Midbrain (tissue), 1 donor: ENCODE results near the gene MAP2K2.

Experiments
- DNase-seq: peaks from one replicate; lab custom pipeline; 2025; lab: John Stamatoyannopoulos, UW

MAP2K2 gene

DNA sequence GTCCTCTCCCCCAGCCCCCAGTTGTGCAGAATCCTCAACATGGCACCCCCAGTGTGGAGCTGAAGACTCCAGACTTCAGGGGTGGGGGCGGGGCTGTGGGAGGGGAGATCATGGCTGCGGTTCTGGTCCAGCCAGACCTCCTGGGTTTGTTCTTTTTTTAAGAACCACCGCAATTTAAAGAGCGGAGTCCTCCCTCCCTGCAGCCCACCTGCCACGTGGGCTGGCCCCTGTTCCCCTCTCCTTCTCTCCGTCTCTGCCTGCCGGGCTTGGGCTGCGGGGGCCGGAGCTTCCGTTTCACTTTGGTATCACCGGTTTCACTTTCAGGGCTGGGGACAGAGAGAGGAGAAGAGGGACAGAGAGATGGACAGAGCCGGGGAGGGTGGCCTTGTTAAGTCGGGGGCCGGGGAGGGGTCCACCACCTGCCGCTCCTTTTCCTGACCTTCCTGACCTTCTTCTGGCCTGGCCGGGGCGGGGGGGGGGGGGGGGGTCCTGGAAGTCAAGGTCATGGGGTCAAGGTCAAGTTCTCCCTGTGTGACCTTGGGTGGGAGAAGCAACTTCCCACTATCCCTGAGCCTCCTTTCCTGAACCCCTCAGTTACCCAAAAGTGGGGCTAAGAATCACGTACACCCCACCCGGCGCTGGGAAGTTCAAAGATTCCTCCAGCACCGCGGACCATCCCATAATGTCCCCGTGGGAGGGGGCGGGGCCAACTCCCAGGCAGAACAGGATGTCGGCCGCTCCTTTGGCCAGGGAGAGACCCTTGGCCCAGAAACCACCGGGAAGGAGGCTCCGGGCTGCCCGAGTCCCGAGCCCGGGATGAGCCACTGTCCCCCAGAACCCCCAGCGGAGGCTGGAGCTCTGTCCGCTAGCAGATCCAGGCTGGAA, 45.9 kb downstream of the MAP2K2 start:
- DNase-seq, result no peak

DNA sequence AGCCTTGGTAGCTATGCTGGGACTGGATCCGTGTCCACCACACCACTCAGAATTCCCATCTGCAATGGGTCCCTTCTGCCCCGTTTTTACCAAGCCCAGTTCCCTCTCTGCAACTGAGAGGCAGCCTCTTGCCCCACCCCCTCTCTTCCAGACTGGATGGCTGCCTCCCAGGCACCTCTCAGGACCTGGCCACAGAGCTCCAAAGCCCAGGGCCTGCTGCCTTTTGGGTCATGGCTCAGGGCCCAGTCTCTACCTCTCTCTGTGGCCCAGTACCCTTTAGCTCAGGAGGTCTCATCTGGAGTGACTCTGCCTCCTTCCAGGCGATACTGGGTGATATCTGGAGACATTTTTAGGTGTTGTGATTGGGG, 46.9 kb downstream of the MAP2K2 start:
- DNase-seq, result no peak

DNA sequence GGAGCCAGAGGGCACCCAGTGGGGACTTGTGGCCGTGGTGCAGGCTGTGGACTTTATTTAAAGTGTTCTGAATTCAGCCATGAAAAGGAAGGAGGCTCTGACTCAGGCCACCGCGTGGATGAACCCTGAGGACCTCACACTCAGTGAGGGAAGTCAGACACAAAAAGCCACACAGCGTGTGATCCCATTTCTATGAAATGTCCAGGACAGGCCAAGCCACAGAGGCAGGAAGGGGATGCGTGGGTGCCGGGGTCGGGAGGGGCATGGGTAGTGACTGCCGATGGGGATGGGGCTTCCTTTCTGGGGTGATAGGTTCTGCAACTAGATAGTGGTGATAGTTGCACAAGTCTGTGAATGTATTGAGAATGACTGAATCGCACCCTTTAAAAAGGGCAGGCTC, 48.5 kb downstream of the MAP2K2 start:
- DNase-seq, result no peak

DNA sequence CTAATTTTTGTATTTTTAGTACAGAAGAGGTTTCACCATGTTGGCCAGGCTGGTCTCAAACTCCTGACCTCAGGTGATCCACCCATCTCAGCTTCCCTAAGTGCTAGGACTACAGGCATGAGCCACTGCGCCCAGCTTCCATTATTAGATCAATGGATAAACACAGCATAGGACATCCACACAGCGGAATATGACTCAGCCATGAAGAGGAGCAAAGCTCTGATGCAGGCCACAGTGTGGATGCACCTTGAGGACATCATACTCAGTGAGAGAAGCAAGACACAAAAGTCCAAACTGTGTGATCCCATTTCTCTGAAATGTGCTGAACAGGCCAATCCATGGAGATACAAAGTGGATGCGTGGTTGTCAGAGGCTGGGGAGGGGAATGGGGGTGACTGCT, 52.3 kb downstream of the MAP2K2 start:
- DNase-seq, result no peak

DNA sequence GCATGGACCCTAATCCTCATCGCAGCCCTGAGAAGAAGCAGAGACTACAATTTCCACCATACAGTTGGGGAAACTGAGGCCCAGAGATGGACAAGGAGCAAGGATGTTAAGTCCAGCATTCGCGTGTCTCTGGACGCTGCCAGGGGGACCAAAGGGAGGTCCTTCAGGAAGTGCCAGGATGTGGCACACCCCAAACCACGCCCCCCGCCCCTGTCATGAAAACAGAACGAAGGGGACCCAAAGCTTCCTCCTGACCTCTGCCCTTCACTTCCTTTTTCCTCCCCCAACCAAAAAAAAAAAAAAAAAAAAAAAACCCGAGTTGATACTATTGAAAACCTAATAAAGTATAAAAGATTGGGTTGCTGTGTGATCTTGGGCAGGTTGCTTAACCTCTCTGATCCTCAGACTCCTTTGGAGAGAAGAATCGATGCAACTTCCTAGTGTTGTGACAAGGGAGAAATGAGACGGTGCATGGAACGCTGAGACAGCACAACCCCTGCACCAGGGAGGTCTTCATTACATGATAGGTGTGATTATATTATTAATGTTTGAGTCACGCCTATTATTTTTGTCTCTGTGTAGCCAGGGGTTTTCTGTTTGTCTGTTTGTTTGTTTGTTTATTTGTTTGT, 54.5 kb downstream of the MAP2K2 start:
- DNase-seq, result no peak

DNA sequence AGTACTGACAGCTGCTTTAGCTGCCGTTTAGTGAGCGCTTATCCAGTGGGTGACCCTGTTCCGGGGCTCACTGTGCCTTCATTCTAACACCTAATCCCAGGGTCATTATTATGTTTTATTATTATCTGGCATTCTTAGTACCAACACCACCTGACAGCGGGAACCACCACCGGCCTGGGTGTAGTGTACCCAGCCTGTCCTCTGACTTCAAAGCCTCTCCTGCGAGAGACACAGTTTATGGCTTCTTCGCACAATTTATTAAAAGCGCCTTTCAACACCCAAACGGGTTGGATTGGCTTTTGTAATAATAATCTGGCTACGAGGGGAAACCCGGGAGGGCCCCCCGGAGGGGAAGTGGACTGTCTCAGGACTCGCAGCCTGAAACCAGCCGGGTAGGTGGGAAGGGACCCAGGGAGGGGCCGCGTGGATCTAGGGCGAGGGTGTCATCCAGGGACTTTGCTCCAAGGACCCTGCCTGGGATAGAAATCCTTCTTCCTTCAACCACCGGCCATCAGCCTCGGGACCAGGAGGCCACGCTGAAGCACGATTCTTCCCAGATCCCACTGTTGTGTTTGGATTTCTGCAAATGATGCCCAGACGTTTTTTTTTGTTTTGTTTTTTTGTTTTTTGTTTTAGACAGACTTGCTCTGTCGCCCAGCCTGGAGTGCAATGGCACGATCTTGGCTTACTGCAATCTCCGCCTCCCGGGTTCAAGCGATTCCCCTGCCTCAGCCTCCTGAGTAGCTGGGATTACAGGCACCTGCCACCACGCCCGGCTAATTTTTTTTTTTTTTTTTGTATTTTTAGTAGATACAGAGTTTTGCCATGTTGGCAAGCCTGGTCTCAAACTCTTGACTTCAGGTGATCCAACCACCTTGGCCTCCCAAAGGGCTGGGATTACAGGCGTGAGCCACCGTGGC, 55.6 kb downstream of the MAP2K2 start:
- no peak for DNase-seq

DNA sequence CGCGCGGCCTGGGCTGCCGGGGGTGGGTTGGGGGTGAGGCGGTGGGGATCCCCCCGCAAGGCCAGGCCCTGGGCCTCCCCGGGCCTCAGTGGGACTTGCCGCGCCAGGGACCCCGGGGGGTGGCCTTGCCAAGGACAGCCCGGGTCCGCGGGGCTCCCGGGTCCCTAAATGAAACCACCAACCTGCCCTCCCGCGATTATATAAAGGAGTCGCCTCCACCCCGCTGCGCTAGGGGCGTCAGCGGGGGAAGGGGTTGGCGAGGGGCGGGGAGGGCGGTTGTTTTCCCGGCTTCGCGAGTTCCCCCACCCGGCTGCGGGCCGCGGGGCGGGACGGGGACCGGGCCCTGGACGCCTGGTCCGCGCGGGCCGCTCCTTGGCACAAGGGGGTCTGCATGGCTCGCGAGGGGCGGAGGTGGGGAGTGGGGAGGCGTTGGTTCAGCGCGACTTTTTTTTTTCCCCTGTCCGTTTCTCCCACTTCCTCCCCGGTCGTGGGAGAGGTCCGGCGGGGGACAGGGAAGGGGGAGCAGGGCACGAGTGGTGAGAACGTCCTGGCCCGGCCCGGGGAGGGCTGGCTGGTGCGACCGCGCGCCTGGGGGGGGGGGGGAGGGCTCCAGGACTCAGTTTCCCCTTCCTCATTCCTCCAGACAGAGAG, 56.4 kb downstream of the MAP2K2 start:
- peak; percentile 23 for DNase-seq

DNA sequence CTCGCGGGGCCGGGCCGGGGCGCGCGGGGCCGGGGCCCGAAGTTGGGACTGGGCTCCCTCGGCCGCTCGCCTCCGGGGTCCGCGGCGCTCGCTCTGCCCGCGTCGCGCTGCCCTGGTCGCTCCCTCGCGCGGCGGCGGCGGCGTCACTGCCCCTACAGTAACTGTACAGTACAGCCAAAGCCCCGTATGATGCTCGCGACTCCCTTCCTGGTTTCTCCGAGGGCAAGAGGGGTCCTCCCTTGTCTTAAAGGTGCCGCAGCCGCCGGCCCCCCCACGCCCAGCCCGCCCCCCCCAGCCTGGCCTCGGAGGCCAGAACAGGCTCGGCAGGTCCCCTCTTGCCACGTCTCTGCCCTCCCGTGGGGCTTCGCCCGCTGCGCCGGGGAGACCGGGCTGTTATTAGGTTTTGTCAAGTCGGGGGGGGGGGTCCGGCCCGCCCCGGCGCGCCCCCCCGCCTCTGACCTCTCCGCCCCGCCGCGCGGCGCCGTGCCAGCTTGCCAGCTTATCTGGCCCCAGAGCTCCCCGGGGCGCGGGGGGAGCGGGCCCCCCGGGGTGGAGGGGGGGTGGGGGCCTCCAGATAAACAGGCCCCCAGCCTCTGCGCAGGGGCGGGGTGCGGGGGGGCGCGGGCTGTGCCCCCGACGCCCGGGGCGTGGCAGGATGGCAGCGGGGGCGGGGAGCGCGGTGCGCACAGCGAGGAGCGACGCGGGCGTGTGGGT, 57.1 kb downstream of the MAP2K2 start, which contains the start of gene ZBTB7A:
ZBTB7A (minus strand) TSS at position 218 of the 714 bp plus-strand sequence. CDS start 11,667 bp downstream, outside the sequence.
- DNase-seq, result peak; percentile 69

DNA sequence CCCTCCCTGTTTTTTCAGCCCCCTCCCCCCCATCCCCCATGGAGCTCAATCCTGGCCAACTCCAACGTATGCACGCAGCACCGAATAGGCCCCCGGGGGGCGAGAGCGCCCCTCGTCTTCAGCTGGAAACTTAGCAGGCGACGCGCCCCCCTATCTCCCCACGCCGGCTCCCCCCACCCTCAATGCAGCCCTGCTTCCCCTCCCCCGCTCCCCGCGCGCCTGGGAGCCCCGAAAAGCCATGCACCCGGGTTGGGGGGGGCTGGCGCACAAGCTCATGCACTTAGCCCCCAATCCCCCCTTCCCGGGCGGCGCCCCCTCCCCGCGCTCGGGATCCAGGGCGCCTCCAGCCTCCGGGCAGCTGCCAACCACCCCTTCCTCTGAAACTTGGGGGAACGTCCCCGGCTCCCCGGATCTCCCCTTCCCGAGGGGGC, 57.7 kb downstream of the MAP2K2 start:
- peak; percentile 72 for DNase-seq

DNA sequence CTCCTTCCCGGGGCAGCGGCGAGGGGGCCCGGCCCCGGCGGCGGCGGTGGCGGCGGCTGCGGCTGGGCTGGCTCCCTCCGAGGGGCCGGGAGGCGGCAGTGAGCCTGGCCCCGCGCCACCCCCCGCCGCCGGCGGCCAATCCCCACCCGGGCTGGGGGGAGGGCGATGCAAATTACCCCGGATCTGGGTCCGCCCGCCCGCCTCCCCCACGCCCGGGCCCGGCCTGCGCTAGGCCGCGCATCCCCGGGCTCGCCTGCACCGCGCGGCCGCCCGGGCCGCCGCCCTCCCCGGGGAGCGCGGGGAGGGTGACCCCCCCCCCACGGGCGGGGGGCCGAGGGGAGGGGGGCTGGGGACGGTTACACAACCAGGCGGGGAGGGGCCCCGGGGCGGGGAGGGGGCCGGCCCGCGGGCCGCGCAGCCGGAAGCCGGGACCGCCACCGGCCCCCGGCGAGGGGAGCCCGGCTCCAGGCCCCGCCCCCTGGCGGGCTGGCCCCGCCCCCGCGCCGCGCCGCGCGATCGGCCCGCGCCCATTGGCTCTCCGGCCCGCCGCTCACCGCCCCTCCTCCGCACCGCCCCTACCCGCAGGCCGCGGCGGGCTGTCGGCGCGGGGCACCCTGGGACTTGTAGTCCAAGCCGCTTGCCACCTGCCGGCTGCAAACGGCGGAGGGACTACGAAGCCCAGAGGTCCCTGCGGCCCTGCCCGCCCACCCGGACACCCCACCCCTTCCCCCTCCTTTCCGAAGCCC, 58.3 kb downstream of the MAP2K2 start:
- peak; percentile 94 for DNase-seq

DNA sequence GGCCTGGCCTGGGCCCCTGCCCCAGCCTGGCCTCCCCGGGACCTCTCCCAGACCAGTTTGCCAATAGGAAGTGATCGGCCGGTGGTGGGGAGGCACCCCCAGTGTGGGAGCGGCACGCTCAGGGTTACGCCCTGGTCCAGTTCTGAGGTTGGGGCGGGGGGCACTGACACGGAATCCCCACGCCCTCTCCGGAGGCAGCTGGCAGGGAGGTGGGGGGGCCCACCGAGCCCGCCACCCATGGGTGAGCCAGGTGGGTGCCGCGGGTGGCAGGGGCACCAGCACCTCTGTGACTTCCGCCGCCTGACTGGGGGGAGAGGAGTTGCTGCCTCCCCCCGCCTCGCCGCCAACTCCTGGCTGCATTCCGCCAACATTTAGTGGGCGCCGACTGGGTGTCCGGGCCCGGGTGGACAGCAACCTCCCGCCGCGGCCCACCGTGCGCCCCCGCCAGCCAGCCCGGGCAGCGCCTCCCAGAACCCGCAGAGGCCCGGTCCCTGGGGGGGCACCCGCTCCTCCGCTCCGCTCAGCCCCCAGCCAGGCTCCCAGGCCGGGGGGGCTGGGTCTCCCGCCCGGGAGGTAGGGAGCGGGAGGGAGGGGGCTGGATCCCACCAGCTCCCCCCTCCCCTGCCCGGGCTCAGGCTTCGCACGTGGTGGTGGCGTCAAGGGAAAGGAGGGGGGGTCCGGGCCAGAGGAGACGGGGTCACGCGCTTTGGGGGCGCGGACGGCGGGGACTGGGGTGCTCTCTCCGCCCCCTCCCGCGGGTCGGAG, 59.2 kb downstream of the MAP2K2 start:
- peak; percentile 67 for DNase-seq

DNA sequence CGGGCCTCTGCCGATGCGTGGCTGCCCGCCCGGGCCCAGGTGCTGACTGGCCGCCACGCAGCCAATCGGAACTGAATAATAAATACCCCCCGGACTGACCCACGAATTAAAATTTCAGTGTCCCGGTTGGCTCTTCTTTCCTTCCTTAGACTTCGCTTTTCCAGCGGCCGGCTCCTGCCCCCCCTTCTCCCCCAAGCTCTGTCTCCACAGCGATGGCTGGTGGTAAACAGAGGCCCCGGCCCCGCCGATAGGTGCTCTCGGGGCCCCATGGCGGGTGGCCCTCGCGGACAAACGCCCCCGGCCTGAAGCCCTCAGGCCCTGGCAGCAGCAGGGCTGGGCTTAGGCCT, 59.8 kb downstream of the MAP2K2 start:
- DNase-seq, result no peak

DNA sequence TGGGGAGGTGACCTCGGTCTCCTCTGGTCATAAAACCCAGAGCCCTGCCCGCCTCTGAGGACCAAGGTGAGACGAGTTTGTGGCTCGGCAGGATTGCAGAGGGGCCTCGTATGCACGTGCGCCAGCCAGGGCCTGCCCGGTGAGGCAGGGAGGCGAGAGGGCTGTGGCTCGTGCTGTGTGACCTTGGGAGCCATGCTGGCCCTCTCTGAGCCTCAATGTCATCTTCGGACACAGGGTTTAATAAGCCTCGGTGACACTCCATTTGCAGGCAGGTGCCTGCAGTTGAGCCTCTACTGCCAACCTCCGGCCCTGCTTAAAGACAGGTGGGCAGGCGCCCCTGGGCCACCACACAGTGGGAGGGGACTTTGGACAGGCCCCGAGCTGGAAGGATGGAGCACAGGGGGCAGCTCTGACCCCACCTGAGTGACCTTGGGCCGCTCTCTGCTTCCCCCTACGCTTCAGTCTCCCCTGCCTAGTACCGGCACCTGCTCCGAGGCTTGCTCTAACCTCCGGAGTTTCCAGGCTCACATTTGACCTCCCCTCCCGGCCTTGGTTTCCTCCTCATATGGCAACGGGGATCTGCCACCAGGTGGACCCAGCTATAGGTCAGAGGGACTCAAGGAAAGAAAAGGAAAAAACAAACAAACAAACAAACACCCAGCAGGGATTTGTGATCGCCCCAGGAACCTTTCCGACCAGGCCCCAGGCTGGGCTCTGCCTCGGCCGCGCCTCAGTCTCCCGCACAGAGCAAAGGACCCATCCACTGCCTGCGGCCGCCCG, 60.4 kb downstream of the MAP2K2 start:
- no peak for DNase-seq

DNA sequence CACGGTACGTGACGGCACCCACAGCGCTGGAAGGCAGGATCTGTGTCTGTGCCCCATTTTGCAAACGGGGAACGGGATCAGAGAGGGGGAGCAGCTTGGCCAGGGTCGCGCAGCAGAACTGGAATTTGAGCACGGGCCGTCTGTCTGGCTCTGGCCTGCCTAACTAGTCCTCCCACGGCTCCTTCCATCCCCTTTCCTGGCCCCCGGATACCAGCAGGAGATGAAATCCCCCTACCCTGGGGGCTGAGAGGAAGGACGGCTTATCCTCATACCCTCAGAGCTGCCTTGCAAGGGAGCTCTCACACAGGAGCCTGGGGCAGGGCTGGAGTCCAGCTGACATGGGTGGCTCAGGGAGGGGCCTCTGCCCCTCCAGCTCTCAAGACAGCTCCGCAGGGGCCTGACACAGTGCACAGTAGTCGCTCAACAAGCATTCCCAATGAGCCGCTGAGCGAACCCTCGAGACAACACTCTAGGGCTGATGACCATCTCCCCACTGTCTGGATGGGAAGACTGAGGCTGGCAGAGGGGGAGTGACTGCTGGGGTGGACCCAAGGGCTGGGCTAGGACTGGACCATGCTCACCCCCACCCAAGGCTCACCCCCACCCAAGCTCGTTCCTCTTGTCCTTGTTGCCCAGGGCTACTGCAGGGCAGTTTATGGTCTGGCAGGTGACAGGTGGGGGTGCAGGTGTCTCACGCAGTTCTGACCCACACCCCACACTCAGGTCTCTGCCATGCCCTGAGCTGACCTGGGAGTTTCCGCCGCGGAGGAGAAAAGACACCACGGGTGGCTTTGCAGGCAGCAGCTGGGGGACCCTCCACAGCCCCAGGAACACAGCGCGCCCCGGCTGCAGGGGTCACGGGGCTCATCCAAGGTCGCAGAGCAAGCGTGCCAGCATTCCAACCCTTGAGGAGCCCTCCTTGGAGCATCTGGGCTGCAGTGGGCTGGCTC, 61.2 kb downstream of the MAP2K2 start:
- no peak for DNase-seq

DNA sequence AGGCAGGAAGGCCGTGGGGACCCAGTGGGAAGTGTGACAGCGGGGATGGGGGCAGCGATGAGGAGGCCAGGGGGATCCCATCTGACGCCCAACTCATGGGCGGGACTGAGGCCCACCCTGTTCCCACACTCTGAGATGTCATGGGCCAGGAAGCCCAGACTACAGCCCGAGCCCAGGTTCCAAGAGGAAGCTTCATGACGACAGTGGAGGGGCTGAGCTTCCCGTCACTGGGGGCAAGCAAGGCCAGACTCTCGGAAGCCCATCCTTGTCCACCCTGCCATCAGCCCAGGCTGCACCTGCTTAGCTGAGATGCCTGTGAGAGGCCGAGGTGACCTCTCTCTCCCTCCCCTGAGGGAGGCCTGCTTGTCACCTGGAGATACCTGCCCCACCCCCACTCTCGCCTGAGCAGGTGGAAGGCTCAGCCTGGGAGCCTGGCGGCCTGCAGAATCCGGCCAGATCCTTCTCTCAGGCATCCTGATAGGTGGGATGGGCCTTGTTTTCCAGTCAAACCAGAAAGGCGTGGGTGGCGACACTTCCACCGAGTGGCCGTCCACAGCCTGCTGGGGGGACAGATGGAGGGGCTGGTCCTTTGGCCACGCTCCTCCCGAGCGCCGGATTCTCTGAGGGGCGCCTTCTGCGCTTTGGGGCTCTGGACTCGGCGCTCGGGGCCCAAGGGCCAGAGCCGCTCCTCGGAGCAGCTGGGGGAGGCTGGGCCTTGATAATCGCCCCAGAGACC, 62.1 kb downstream of the MAP2K2 start:
- no peak for DNase-seq

DNA sequence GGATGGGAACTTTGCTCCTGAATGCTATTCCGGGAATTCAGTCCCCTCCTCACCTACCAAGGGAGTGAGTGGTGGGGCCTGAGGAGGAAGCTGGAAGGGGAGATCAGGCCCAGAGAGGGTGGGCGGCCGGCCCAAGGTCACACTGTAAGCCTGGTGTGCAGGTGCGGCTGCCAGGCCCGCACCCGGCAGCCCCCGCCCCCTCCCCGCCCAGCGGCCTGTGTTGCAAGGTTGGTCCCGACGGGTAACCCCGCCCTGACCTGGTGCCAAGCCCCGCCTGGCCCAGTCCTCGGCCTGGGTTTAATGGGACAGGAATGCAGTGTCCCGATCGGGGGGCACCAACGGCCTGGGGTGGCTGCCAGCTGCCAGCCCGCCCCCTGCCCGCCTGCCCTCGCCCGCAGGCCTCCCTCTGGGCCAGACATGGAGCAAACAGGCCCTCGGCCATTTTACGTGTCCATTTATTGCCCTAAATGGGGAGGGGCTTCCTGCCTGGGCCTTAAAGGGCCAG, 62.7 kb downstream of the MAP2K2 start:
- no peak for DNase-seq

DNA sequence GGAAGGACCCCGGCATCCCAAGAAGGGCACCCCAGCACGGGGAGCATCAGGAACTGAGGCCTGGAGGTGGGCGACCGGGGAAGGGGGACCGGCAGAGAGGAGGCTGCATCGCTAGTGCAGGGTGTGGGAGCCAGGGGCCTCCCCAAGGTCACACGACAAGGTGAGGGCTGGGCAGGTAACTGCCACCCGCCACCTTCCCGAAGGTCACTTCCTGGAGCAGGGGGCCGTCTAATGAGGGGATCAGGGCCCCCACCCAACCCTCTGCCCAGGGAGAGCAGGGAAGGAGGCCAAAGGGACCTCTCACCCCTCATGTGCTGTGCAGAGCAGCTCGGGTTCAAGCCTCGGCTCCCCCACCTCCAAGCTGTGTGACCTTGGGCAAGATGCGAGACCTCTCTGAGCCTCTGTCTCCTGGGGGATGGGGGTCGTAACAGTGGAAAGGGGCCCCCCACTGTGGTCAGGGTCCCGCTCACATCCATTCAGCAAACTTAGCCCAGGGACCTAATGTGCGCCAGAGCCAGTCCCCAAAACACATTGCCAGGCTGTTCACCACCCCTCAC, 63.2 kb downstream of the MAP2K2 start:
- DNase-seq, result no peak
